Spleen (tissue), 7 donors: Measurements from ENCODE around the gene TBC1D20.

ENCODE experiments used
- CTCF ChIP-seq, 11 experiments: fragments of 200-600 bp in 7 of 11; fragments of 450-650 bp in 4 of 11; sonication (generic) in 4 of 11; IDR thresholded peaks in 8 of 11; conservative IDR thresholded peaks in 3 of 11; 1 replicate in 7 of 11; 2 replicates in 4 of 11; pipeline versions ENCODE4 v1.4.0 to v1.8.0; 2016 to 2021; ENCODE audit warnings: antibody characterized with exemption in 11 of 11, inconsistent platforms in 4 of 11, mild to moderate bottlenecking in 1 of 11
- POLR2A ChIP-seq, 3 donors: fragments of 450-650 bp; IDR thresholded peaks; one replicate each; pipeline ENCODE4 v1.5.1; 2017; ENCODE audit warnings: antibody characterized with exemption in 3 of 3, mild to moderate bottlenecking in 1 of 3
- POLR2AphosphoS5 ChIP-seq, 3 donors: sonication (generic); formaldehyde crosslinking; IDR thresholded peaks; one replicate each; pipeline ENCODE4 v1.5.1; 2017; ENCODE audit warnings: antibody characterized with exemption in 3 of 3
- donor health status: DM: no; HTN: no; CAD: no; lungs with moderate emphysema.
- donor health status: DM: no; HTN: no; CAD: no.
- donor health status: DM: no; HTN: no; CAD: no.

GRCh38 chr20:396619-397431 is 65.5 kb downstream of the TBC1D20 start:
- TF ChIP-seq POLR2A (IDR thresholded peaks at IDR 0.05) (no peak), CTCF (IDR thresholded peaks at IDR 0.05 in 8 of 11, conservative IDR thresholded peaks at IDR 0.05 in 3 of 11) (no peak), POLR2AphosphoS5 (IDR thresholded peaks at IDR 0.05) (no peak)
